ENCODE measurements around the gene LUZP1. TPM values are rescaled to one million over a fixed set of nuclear protein-coding genes. Genes with fewer than 3 reads are reported as not detected.
A peak's percentile ranks its signal among the peaks of the same experiment; 100 is the strongest.

LUZP1 gene
- total RNA-seq, 1 experiment from 2014 or later, result 40.2 TPM

GRCh38 chr1:23166854-23167253 lies 1.8 kb downstream of the LUZP1 start:
- ChIA-PET CTCF (interaction anchor here (0.6 kb wide), 1 partner anchor 177 kb away, joined by 6 read pairs; the partner anchor contains the start of gene HNRNPR), POLR2A (no interaction called here)
- peak overlapping the region; percentile 77 for H3K27ac ChIP-seq (ENCODE audit: low read length)

GRCh38 chr1:23163395-23163794 lies 5.3 kb downstream of the LUZP1 start:
- Histone ChIP-seq H3K9me3 (ENCODE audit: control insufficient read depth, insufficient read depth, low read depth, low read length) (no peaks in the 10 kb centered on the region), H3K4me3 (ENCODE audit: low read depth in 2 of 2, low read length in 2 of 2) (no peak overlapping the region), H3K4me1 (ENCODE audit: control insufficient read depth, insufficient read depth, low read length) (peaks cover 20% of the 10 kb centered on the region; the same call in 1 of the 2 replicates), H3K36me3 (ENCODE audit: control insufficient read depth, insufficient read depth, low read length) (no peaks in the 10 kb centered on the region), H3K27ac (ENCODE audit: low read length) (no peak overlapping the region), H3K27me3 (ENCODE audit: control insufficient read depth, insufficient read depth, low read length) (no peaks in the 10 kb centered on the region)
- no peak for ATAC-seq
- CTCF ChIA-PET, result interaction anchor here (1.0 kb wide), 1 partner anchor 21 kb away, joined by 3 read pairs; no protein-coding TSS in a partner anchor
- in situ Hi-C loops (cut with HindIII; ENCODE audit: low pct_unique_long_range_greater_than_20kb, low sequenced_read_pairs), result no loop called here
- BruUV-seq (replicated peaks), result no TSS peak
- no peak for TF ChIP-seq POLR2AphosphoS5 (IDR thresholded peaks at IDR 0.05; ENCODE audit: low read depth, low read length)
- TF ChIP-seq TCF7L2 (IDR thresholded peaks at IDR 0.05; ENCODE audit: low read depth, low read length), result no peak
- no peak for TF ChIP-seq CTCF (IDR thresholded peaks at IDR 0.05)
- no peak for TF ChIP-seq REST (IDR thresholded peaks at IDR 0.05; ENCODE audit: insufficient read depth in 1 of 2, low read depth in 2 of 2, low read length in 1 of 2)
- no peak for TF ChIP-seq SIN3A (IDR thresholded peaks at IDR 0.05; ENCODE audit: borderline replicate concordance, insufficient read depth, low read depth, low read length)
- POLR2A ChIA-PET, result interaction anchor here (0.5 to 0.7 kb wide), 3 partner anchors 12 to 77 kb away, joined by 3 to 4 read pairs (median 3); no protein-coding TSS in a partner anchor
- intact Hi-C loops (cut with micrococcal nuclease; ENCODE audit: unreplicated experiment), result no loop called here
- no peak for DNase-seq (ENCODE audit: low read depth, low spot score)

More at GRCh38 chr1:23166854-23167253, 1.8 kb downstream of the LUZP1 start:
- in situ Hi-C loops (cut with HindIII; ENCODE audit: low pct_unique_long_range_greater_than_20kb, low sequenced_read_pairs) (no loop called here), intact Hi-C loops (cut with micrococcal nuclease; ENCODE audit: unreplicated experiment) (no loop called here)
- ATAC-seq (no peak), DNase-seq (ENCODE audit: low read depth, low spot score) (no peak)
- no peaks in the 10 kb centered on the region for H3K27me3 ChIP-seq (ENCODE audit: control insufficient read depth, insufficient read depth, low read length)
- BruUV-seq (replicated peaks), result no TSS peak
- TF ChIP-seq REST (IDR thresholded peaks at IDR 0.05; ENCODE audit: insufficient read depth in 1 of 2, low read depth in 2 of 2, low read length in 1 of 2) (no peak), SIN3A (IDR thresholded peaks at IDR 0.05; ENCODE audit: borderline replicate concordance, insufficient read depth, low read depth, low read length) (no peak), CTCF (IDR thresholded peaks at IDR 0.05) (no peak), POLR2AphosphoS5 (IDR thresholded peaks at IDR 0.05; ENCODE audit: low read depth, low read length) (no peak), TCF7L2 (IDR thresholded peaks at IDR 0.05; ENCODE audit: low read depth, low read length) (no peak)
- H3K9me3 ChIP-seq (ENCODE audit: control insufficient read depth, insufficient read depth, low read depth, low read length), result no peaks in the 10 kb centered on the region
- H3K4me3 ChIP-seq (ENCODE audit: low read depth in 2 of 2, low read length in 2 of 2), result peak overlapping the region; percentile 74 to 96
- no peaks in the 10 kb centered on the region for H3K36me3 ChIP-seq (ENCODE audit: control insufficient read depth, insufficient read depth, low read length)
- peaks cover 23% of the 10 kb centered on the region; the same call in 1 of the 2 replicates for H3K4me1 ChIP-seq (ENCODE audit: control insufficient read depth, insufficient read depth, low read length)

All from Panc1 (cell line).